Uterus (tissue), 4 donors: ENCODE measurements around the gene THAP4. TPM values are rescaled to one million over a fixed set of nuclear protein-coding genes. Genes with fewer than 3 reads are reported as not detected.

Source experiments
- DNase-seq, 2 donors: peaks; one replicate each; pipeline ENCODE4 v3.0.0-alpha.2; 2019 to 2020
- H3K27ac ChIP-seq, 2 donors: fragments of 200-600 bp; sonication (generic); 1 replicate in 1 of 2; 2 replicates in 1 of 2; pipeline ENCODE4 v1.5.1; 2016 to 2018
- H3K27me3 ChIP-seq, 2 donors: fragments of 200-600 bp; sonication (generic); one replicate each; pipeline ENCODE4 v1.5.1; 2018 to 2019; ENCODE audit warnings: control low read depth in 1 of 2
- H3K36me3 ChIP-seq, 2 donors: fragments of 200-600 bp; sonication (generic); one replicate each; pipeline ENCODE4 v1.5.1; 2019; ENCODE audit warnings: control low read depth in 1 of 2
- H3K4me1 ChIP-seq, 2 donors: fragments of 200-600 bp; sonication (generic); one replicate each; pipeline ENCODE4 v1.5.1; 2018 to 2019; ENCODE audit warnings: control low read depth in 1 of 2
- H3K4me3 ChIP-seq, 2 donors: fragments of 200-600 bp; sonication (generic); 1 replicate in 1 of 2; 2 replicates in 1 of 2; pipeline ENCODE4 v1.5.1; 2018 to 2019; ENCODE audit warnings: mild to moderate bottlenecking in 1 of 2
- H3K9me3 ChIP-seq, 2 donors: fragments of 200-600 bp; sonication (generic); one replicate each; pipeline ENCODE4 v1.5.1; 2019; ENCODE audit warnings: control low read depth in 1 of 2
- CTCF ChIP-seq, 4 experiments: fragments of 200-600 bp in 2 of 4; fragments of 450-650 bp in 2 of 4; sonication (generic) in 2 of 4; IDR thresholded peaks; one replicate each; pipeline ENCODE4 v1.5.1; 2016 to 2019; ENCODE audit warnings: antibody characterized with exemption in 4 of 4, mild to moderate bottlenecking in 2 of 4, moderate library complexity in 1 of 4
- POLR2A ChIP-seq, 2 donors: fragments of 450-650 bp; IDR thresholded peaks; one replicate each; pipeline ENCODE4 v1.6.1; 2016; ENCODE audit warnings: antibody characterized with exemption in 2 of 2, mild to moderate bottlenecking in 1 of 2, moderate library complexity in 1 of 2
- intact Hi-C: fragments of 100-400 bp; cut with DNase I; formaldehyde crosslinking; loops from one replicate; pipeline ENCODE4 v1.15.1; 2023; ENCODE audit warnings: low total_unique reads
- total RNA-seq, 4 donors: library from RNA; depleted of rRNA in 3 of 4; stranded (reverse); fragments of >200 nt in 3 of 4; gene quantifications; one replicate each; pipeline versions ENCODE4 v1.1.0 to v1.2.4, GENCODE V29; 2014 to 2023
- donor health status: DM: yes; HTN: yes; CAD: no.

THAP4 gene
- total RNA-seq, 4 donors from 2014 or later, result 21.2 to 42.7 (median 28.9) TPM

GRCh38 chr2:241632478-241633325, 4.3 kb downstream of the THAP4 start:
- no peaks in the 10 kb centered on the region for H3K27me3 ChIP-seq
- intact Hi-C loops, result no loop called here
- H3K4me3 ChIP-seq, result no peak overlapping the region
- no peak for DNase-seq
- H3K36me3 ChIP-seq, result no peaks in the 10 kb centered on the region
- H3K4me1 ChIP-seq, result no peaks in the 10 kb centered on the region
- no peaks in the 10 kb centered on the region for H3K9me3 ChIP-seq
- H3K27ac ChIP-seq, result no peak overlapping the region
- TF ChIP-seq CTCF (IDR thresholded peaks at IDR 0.05) (no peak), POLR2A (IDR thresholded peaks at IDR 0.05) (no peak)

- intact Hi-C loops, result no loop called here
- Histone ChIP-seq H3K9me3 (no peaks in the 10 kb centered on the region), H3K4me1 (no peaks in the 10 kb centered on the region), H3K27me3 (no peaks in the 10 kb centered on the region), H3K36me3 (no peaks in the 10 kb centered on the region), H3K27ac (no peak overlapping the region), H3K4me3 (no peak overlapping the region)
- no peak for TF ChIP-seq CTCF (IDR thresholded peaks at IDR 0.05)
- TF ChIP-seq POLR2A (IDR thresholded peaks at IDR 0.05), result no peak
- DNase-seq, result no peak
Measured at GRCh38 chr2:241629762-241630435, 7.1 kb downstream of the THAP4 start.

GRCh38 chr2:241627675-241628074, 9.3 kb downstream of the THAP4 start:
- no peak for DNase-seq
- Histone ChIP-seq H3K36me3 (no peaks in the 10 kb centered on the region), H3K27me3 (no peaks in the 10 kb centered on the region), H3K4me1 (no peaks in the 10 kb centered on the region), H3K4me3 (no peak overlapping the region), H3K9me3 (no peaks in the 10 kb centered on the region), H3K27ac (no peak overlapping the region)
- intact Hi-C loops, result no loop called here
- no peak for TF ChIP-seq POLR2A (IDR thresholded peaks at IDR 0.05)
- no peak for TF ChIP-seq CTCF (IDR thresholded peaks at IDR 0.05)

GRCh38 chr2:241620419-241620769, 16.6 kb downstream of the THAP4 start:
- Histone ChIP-seq H3K4me3 (no peak overlapping the region), H3K4me1 (no peaks in the 10 kb centered on the region)

More at GRCh38 chr2:241620419-241620769, 16.6 kb downstream of the THAP4 start:
- no peak overlapping the region for H3K27ac ChIP-seq
- H3K36me3 ChIP-seq, result no peaks in the 10 kb centered on the region
- H3K9me3 ChIP-seq, result no peaks in the 10 kb centered on the region
- DNase-seq, result no peak
- intact Hi-C loops, result no loop called here
- no peak for TF ChIP-seq POLR2A (IDR thresholded peaks at IDR 0.05)
- no peak for TF ChIP-seq CTCF (IDR thresholded peaks at IDR 0.05)
- no peaks in the 10 kb centered on the region for H3K27me3 ChIP-seq
